HepG2 (cell line): ENCODE results near the gene UBE2H. TPM values are rescaled to one million over a fixed set of nuclear protein-coding genes. Genes with fewer than 3 reads are reported as not detected.

Experiments used
- DNMT1 ChIP-seq: sonication (generic); formaldehyde crosslinking; IDR thresholded peaks from 2 replicates; pipeline ENCODE4 v1.5.1; 2020; ENCODE audit warnings: mild to moderate bottlenecking, missing genetic modification reagents
- SOX13 ChIP-seq, 3 experiments: fragments of 450-650 bp in 1 of 3; sonication (generic) in 1 of 3; formaldehyde crosslinking in 1 of 3; IDR thresholded peaks in 2 of 3; conservative IDR thresholded peaks in 1 of 3; 2 replicates each; pipeline versions ENCODE4 v1.5.0 to v1.6.1; 2016 to 2020; ENCODE audit warnings: antibody characterized with exemption in 1 of 3, mild to moderate bottlenecking in 1 of 3, missing compliant biosample characterization in 1 of 3, missing genetic modification reagents in 1 of 3, moderate library complexity in 1 of 3
- THAP11 ChIP-seq: IDR thresholded peaks from 2 replicates; pipeline ENCODE4 v1.6.1; 2016; ENCODE audit warnings: missing biosample characterization, missing genetic modification reagents
- ZNF224 ChIP-seq: sonication (generic); formaldehyde crosslinking; IDR thresholded peaks from 2 replicates; pipeline ENCODE4 v1.5.0; 2020; ENCODE audit warnings: mild to moderate bottlenecking, missing genetic modification reagents
- polyA plus RNA-seq, 8 experiments: library from polyadenylated mRNA; depleted of rRNA in 3 of 8; stranded (reverse) in 7 of 8; unstranded in 1 of 8; fragments of >200 nt; fragmentation: Illumina TruSeq in 4 of 8; extraction: Trizol in 4 of 8; gene quantifications; 2 replicates each; pipeline versions ENCODE4 v1.2.1 to v1.2.3, GENCODE V29; 2011 to 2016; ENCODE audit warnings: low read depth in 4 of 8, missing spikeins in 1 of 8, mixed read lengths in 1 of 8; ENCODE audit not compliant: insufficient read depth in 1 of 8
- total RNA-seq, 5 experiments: library from RNA; depleted of rRNA; stranded (reverse); fragments of >200 nt; fragmentation: Illumina TruSeq; extraction: Trizol; gene quantifications; 2 replicates each; pipeline ENCODE4 v1.2.3, GENCODE V29; 2016; ENCODE audit warnings: low read depth in 1 of 5
- TF ChIP-seq, protein P1 (sequence below): sonication (generic); formaldehyde crosslinking; IDR thresholded peaks from 2 replicates; pipeline ENCODE4 v1.9.0; 2021; ENCODE audit warnings: mild to moderate bottlenecking, missing genetic modification reagents
- TF ChIP-seq, protein P2 (sequence below): sonication (generic); formaldehyde crosslinking; IDR thresholded peaks from 2 replicates; pipeline ENCODE4 v1.5.0; 2020; ENCODE audit warnings: mild to moderate bottlenecking, missing genetic modification reagents, borderline replicate concordance
- TF ChIP-seq, protein P3 (sequence below): sonication (generic); formaldehyde crosslinking; IDR thresholded peaks from 2 replicates; pipeline ENCODE4 v1.9.0; 2022; ENCODE audit warnings: missing genetic modification reagents, mild to moderate bottlenecking, borderline replicate concordance

The UBE2H gene
- total and polyA plus RNA-seq, 2 of the 13 experiments (the other 11 are each of a cell fraction or from before 2014, with no cell fraction given): 15.5 to 40.1 TPM

DNA sequence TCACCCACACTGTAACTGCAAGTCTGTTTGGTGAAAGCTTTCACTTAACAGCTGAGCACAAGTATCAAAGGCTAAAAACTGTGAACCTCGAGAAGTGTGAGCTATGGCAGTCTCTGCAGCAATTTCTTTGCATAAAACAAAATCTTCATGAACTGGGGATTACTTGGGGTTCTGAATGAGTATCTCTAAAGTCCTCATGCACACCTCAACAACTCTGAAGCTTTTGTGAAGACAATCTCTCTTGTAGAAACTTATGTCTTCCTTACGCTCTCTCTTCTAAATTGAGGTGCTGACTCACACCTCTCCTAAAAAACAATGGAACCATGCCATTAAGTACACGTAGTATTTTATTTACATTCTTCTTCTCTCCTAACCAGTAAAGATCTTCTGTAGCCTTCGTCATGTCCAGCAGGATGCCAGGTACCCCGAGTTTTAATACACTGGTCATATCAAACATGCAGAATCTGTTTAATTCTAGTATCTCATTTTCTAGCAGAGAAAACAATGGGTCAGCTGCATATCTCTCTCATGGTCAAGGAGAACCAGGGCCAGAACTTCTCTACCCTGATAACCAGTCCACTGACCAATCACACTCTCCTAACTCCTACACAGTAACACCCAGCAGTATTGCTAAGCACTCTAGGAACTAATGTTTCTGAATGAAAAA, 76.9 kb downstream of the UBE2H start (continued):
- TF ChIP-seq THAP11 (CRISPR knock-in tag): no peak
- TF ChIP-seq, protein P1, sequence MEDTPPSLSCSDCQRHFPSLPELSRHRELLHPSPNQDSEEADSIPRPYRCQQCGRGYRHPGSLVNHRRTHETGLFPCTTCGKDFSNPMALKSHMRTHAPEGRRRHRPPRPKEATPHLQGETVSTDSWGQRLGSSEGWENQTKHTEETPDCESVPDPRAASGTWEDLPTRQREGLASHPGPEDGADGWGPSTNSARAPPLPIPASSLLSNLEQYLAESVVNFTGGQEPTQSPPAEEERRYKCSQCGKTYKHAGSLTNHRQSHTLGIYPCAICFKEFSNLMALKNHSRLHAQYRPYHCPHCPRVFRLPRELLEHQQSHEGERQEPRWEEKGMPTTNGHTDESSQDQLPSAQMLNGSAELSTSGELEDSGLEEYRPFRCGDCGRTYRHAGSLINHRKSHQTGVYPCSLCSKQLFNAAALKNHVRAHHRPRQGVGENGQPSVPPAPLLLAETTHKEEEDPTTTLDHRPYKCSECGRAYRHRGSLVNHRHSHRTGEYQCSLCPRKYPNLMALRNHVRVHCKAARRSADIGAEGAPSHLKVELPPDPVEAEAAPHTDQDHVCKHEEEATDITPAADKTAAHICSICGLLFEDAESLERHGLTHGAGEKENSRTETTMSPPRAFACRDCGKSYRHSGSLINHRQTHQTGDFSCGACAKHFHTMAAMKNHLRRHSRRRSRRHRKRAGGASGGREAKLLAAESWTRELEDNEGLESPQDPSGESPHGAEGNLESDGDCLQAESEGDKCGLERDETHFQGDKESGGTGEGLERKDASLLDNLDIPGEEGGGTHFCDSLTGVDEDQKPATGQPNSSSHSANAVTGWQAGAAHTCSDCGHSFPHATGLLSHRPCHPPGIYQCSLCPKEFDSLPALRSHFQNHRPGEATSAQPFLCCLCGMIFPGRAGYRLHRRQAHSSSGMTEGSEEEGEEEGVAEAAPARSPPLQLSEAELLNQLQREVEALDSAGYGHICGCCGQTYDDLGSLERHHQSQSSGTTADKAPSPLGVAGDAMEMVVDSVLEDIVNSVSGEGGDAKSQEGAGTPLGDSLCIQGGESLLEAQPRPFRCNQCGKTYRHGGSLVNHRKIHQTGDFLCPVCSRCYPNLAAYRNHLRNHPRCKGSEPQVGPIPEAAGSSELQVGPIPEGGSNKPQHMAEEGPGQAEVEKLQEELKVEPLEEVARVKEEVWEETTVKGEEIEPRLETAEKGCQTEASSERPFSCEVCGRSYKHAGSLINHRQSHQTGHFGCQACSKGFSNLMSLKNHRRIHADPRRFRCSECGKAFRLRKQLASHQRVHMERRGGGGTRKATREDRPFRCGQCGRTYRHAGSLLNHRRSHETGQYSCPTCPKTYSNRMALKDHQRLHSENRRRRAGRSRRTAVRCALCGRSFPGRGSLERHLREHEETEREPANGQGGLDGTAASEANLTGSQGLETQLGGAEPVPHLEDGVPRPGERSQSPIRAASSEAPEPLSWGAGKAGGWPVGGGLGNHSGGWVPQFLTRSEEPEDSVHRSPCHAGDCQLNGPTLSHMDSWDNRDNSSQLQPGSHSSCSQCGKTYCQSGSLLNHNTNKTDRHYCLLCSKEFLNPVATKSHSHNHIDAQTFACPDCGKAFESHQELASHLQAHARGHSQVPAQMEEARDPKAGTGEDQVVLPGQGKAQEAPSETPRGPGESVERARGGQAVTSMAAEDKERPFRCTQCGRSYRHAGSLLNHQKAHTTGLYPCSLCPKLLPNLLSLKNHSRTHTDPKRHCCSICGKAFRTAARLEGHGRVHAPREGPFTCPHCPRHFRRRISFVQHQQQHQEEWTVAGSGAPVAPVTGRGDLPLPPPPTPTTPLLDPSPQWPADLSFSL (CRISPR knock-in tag): no peak
- TF ChIP-seq SOX13 (IDR thresholded peaks at IDR 0.05): no peak
- TF ChIP-seq SOX13 (CRISPR knock-in tag; conservative IDR thresholded peaks at IDR 0.05 in 1 of 2, IDR thresholded peaks at IDR 0.05 in 1 of 2): no peak
- TF ChIP-seq, protein P2, sequence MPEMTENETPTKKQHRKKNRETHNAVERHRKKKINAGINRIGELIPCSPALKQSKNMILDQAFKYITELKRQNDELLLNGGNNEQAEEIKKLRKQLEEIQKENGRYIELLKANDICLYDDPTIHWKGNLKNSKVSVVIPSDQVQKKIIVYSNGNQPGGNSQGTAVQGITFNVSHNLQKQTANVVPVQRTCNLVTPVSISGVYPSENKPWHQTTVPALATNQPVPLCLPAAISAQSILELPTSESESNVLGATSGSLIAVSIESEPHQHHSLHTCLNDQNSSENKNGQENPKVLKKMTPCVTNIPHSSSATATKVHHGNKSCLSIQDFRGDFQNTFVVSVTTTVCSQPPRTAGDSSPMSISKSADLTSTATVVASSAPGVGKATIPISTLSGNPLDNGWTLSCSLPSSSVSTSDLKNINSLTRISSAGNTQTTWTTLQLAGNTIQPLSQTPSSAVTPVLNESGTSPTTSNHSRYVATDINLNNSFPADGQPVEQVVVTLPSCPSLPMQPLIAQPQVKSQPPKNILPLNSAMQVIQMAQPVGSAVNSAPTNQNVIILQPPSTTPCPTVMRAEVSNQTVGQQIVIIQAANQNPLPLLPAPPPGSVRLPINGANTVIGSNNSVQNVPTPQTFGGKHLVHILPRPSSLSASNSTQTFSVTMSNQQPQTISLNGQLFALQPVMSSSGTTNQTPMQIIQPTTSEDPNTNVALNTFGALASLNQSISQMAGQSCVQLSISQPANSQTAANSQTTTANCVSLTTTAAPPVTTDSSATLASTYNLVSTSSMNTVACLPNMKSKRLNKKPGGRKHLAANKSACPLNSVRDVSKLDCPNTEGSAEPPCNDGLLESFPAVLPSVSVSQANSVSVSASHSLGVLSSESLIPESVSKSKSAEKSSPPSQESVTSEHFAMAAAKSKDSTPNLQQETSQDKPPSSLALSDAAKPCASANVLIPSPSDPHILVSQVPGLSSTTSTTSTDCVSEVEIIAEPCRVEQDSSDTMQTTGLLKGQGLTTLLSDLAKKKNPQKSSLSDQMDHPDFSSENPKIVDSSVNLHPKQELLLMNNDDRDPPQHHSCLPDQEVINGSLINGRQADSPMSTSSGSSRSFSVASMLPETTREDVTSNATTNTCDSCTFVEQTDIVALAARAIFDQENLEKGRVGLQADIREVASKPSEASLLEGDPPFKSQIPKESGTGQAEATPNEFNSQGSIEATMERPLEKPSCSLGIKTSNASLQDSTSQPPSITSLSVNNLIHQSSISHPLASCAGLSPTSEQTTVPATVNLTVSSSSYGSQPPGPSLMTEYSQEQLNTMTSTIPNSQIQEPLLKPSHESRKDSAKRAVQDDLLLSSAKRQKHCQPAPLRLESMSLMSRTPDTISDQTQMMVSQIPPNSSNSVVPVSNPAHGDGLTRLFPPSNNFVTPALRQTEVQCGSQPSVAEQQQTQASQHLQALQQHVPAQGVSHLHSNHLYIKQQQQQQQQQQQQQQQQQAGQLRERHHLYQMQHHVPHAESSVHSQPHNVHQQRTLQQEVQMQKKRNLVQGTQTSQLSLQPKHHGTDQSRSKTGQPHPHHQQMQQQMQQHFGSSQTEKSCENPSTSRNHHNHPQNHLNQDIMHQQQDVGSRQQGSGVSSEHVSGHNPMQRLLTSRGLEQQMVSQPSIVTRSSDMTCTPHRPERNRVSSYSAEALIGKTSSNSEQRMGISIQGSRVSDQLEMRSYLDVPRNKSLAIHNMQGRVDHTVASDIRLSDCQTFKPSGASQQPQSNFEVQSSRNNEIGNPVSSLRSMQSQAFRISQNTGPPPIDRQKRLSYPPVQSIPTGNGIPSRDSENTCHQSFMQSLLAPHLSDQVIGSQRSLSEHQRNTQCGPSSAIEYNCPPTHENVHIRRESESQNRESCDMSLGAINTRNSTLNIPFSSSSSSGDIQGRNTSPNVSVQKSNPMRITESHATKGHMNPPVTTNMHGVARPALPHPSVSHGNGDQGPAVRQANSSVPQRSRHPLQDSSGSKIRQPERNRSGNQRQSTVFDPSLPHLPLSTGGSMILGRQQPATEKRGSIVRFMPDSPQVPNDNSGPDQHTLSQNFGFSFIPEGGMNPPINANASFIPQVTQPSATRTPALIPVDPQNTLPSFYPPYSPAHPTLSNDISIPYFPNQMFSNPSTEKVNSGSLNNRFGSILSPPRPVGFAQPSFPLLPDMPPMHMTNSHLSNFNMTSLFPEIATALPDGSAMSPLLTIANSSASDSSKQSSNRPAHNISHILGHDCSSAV (CRISPR knock-in tag): no peak
- TF ChIP-seq, protein P3, sequence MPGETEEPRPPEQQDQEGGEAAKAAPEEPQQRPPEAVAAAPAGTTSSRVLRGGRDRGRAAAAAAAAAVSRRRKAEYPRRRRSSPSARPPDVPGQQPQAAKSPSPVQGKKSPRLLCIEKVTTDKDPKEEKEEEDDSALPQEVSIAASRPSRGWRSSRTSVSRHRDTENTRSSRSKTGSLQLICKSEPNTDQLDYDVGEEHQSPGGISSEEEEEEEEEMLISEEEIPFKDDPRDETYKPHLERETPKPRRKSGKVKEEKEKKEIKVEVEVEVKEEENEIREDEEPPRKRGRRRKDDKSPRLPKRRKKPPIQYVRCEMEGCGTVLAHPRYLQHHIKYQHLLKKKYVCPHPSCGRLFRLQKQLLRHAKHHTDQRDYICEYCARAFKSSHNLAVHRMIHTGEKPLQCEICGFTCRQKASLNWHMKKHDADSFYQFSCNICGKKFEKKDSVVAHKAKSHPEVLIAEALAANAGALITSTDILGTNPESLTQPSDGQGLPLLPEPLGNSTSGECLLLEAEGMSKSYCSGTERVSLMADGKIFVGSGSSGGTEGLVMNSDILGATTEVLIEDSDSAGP: no peak
- no peak for TF ChIP-seq ZNF224 (CRISPR knock-in tag)
- no peak for TF ChIP-seq DNMT1 (CRISPR knock-in tag)
- TF ChIP-seq, all 625 proteins: peak for 0
